Right ventricle myocardium inferior (tissue), 1 donor: ENCODE data around the gene PRKN. TPM values are rescaled to one million over a fixed set of nuclear protein-coding genes. Genes with fewer than 3 reads are reported as not detected.

ENCODE experiments used
- ATAC-seq: fragments of 200-7000 bp; cut with Tn5 transposase; one replicate; pipeline ENCODE4 v1.9.1; 2020; ENCODE audit warnings: mild to moderate bottlenecking, moderate library complexity
- DNase-seq: peaks from one replicate; pipeline ENCODE4 v3.0.0; 2021; ENCODE audit errors: missing footprints
- intact Hi-C: fragments of 100-400 bp; cut with DNase I; formaldehyde crosslinking; loops from one replicate; pipeline ENCODE4 v1.11.0; 2022
- total RNA-seq: library from RNA; stranded (reverse); fragmentation: NEBNext Ultra II Directional; extraction: Animal tissue kit (Norgen Biotek cat#: 25700); gene quantifications from one replicate; pipeline ENCODE4 v1.2.1, GENCODE V29; 2021
- donor health status: DM: no; HTN: yes; CAD: no; lungs with severe emphysema.

Gene PRKN
- total RNA-seq, 1 donor from 2014 or later = 19.5 TPM

DNA sequence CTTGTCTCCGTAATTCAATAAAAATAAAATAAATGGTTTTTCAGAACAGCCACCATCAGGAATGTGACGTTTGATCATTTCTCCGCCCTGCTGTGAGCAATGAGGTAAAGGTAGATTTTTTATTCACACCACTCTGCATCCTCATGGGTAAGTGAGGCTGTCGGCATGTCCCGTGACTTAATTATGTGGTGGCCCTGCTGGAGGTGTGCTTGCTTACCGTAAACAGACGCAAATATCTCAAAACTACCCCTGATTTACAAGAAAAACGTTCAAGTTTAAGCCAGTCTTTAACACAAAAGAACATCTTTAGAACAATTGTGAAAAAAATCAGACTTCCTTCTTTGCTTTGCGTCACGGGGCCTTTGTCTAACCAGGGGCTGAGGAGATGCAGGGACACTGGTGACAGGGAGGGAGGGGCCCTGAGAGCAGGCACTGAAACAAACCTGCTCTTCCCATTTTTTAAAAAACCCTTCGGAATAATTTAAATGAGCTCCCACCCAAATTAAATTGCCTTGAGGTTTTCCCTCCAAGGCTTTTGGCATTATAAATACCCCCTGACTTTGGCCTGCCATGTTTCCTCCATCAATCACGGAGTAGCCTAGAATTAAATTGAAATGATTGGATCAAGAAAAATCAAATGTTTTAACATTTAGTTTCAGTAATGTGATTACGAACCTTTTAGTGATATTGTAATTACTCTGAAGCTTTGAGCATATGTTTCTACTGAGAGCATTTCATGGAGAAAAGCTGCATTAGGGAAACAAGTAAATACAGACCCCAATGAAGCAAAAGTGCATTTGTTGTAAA, 13.4 kb downstream of the PRKN start:
- no peak for DNase-seq
- intact Hi-C loops = no loop called here
- no peak for ATAC-seq

DNA sequence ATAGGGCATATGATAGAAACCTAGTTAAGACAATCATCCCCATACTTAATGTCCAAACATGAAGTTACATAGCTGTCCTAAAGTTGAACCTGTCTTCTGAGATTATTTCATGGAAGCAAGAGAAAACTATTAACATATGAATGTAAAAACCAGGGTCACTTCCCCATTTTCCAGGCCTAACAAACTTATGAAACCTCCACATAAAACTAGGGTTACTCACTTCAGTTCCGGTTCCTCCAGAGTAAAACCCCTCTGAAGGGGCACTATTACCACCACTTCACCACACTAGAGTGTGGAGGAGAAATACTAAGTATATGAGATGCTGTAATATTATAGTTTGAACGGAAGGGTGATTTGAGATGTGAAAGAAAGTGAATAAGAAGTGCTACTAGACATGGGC, 14.9 kb downstream of the PRKN start:
- intact Hi-C loops = no loop called here
- DNase-seq (no peak), ATAC-seq (no peak)

DNA sequence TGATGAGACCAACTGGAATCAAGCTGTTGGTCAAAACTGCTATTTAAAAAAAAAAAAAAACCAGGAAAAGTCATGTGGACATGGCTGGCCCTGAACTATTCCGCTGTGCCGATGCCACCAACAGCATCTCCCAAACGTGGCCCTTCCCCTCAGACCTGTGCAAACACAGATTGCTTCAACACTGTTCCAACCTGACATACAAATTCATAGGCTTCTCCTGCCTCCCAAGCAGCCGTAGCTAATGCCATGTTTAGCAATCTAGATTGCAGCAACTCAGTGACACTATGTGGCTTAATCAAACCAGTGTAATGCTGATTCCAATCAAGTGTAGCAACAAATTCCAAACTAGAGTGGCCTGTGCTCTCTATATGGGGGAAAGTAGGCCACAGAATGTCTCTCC, 16.2 kb downstream of the PRKN start:
- DNase-seq = no peak
- intact Hi-C loops = no loop called here
- no peak for ATAC-seq

DNA sequence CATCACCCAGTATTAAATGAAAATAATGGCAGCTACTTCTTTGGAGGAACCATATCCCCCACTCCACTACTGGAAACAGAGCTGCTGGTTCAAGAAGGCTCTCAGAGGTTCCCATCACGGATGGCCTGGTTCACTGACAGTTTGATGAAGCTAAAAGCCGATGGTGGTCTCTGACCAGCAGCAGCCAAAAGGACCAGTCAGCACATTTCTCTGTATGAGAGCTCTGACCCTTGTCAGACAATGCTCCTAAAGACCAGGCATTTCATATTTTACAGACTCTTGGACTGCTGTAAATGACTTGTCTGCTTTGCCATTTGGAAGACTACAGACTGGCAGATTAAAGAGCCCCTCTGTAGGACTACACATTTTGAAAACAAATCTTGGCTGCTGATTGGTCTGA, 16.6 kb downstream of the PRKN start:
- intact Hi-C loops = no loop called here
- DNase-seq = no peak
- no peak for ATAC-seq

DNA sequence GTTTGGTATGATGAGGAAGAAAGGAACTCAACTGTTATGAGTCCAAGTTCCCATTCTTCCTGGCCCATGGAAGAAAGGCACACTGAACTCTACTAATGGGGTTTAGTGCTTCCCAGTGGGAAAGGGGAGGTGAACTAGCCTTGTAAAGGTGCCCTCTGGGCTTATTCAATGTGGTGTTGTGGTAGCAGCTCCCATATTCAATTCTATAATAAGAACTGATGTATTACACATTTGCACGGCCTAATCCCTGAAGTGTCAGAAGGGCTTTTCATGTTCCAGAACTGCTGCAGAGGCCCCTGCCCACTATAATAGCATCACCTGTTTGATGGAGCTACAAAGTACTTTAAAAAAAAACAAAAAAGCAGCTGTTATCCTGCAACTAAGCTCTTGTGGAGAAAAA, 17.1 kb downstream of the PRKN start:
- DNase-seq = no peak
- ATAC-seq = no peak
- intact Hi-C loops = no loop called here

DNA sequence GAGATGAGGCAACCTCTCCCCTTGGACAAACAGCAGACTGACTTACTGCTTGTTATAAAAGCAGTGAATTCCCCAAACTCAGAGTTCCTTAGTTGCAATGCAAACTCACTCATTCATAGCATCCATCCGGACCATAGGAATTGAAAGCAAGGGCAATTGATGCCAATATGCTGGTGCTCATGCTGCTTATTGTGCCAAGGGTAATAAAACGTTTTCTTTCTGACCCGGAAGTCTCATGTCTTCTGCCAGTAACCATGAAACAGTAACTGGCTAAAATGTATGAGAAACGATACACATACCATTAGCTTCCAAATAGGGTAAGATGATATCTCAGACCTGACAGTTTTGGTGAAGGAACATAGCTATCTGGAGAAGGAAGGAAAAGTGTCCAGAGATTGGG, 18.1 kb downstream of the PRKN start:
- ATAC-seq (no peak), DNase-seq (no peak)
- intact Hi-C loops = no loop called here

DNA sequence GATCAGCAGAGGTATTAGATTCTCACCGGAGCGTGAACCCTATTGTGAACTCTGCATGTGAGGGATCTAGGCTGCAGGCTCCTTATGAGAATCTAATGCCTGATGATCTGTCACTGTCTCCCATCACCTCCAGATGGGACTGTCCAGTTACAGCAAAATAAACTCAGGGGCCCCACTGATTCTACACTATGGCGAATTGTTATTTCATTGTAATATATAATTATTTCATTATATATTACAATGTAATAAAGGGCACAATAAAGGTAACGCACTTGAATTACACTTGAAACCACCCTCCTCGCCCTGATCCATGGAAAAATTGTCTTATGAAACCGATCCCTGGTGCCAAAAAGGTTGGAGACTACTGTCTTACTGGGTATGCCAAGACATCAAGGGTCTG, 18.6 kb downstream of the PRKN start:
- DNase-seq = no peak
- intact Hi-C loops = no loop called here
- no peak for ATAC-seq

DNA sequence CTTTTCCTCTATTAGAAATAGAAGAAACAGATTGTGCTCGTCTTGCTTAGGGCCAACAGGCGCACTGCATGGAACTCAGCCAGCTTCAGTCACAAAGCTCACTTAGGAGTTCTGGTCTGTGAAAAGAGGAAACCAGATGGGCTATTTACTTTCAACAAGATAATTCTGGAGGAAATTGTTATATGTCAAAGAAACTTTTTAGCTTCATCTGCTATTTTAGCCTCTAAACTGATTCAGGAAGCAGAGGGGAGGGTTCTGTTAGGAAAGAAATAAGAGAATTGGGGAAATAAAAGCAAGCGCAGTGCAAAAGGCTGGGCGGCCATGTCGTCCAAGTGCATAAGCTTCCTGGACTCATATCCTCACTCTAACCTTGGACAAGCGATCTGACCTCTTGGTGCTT, 21.3 kb downstream of the PRKN start:
- intact Hi-C loops = no loop called here
- peak; percentile 89 for ATAC-seq
- DNase-seq = peak; percentile 88

DNA sequence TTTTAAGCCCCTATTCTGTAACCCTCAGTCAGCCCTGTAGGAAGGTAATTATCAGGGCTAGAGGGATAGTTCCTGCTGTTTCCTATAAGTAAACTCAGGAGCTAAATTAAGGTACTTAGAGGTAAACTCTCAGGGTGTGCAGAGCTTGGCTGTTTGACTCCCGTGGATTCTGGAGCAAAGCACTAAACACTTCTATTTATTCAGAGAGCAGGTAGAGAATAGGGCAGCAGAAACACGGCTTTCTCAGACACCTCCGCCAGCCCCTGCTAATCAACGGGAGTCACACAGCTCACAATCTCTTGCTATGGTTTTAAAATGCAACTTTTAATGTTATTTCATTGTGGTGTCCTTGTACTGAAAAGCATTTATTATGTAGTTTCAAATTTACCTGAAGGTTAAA, 21.8 kb downstream of the PRKN start:
- no peak for DNase-seq
- no peak for ATAC-seq
- intact Hi-C loops = no loop called here

DNA sequence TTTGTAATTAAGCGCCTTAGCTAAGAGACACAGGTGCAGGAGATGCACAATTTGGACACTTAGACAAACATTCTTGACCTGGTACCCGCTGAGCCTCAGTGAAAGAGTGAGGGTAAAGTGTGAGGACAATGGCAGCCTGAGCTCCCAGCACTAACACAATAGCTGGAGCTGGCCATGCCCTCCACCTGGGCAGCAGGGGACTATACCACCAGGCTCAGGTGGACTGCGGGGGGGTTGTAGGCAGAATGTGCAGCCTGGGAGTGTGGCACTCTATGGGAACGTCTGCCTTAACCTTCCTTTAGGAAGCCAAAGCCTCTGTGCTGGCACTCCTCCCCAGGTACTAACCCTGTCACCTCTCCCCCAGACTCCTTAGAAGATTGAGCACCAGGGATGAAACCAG, 23.6 kb downstream of the PRKN start:
- ATAC-seq = no peak
- no peak for DNase-seq
- intact Hi-C loops = no loop called here

DNA sequence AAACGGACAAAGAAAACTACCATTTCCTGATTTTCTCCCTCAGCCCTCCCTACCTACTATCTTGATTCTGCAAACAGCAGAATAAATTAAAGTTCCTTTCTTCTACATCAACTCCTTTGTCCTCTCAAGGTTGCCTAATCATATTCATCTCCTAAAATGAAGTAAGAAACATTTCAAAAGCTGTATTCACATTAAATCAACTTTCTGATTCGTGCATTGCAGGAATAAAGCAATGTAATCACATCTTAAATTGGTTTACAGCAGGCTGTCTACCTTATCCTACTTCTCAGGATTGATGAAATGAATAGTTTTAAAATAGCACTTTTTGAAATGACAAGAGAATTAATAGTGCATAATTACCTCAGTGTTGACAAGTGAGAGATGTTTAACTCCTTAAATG, 25.1 kb downstream of the PRKN start:
- ATAC-seq = no peak
- intact Hi-C loops = no loop called here
- DNase-seq = no peak

DNA sequence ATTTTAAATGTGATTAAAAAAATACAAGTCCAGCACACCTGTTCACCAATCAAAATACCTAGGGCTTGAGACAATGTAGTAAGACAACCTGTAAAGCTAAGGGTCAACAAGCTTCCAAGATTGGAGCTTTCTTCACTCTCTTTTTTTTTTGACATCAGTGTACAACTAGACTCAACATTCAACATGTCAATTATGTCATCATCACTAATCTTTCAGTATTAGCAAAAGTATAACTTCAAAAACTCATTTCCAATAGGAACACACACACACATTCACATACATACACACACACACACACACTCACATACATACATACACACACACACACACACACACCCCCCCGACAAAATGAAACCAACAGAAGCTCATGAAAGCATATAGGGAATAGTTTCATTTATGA, 26.0 kb downstream of the PRKN start:
- intact Hi-C loops = no loop called here
- DNase-seq (no peak), ATAC-seq (no peak)

DNA sequence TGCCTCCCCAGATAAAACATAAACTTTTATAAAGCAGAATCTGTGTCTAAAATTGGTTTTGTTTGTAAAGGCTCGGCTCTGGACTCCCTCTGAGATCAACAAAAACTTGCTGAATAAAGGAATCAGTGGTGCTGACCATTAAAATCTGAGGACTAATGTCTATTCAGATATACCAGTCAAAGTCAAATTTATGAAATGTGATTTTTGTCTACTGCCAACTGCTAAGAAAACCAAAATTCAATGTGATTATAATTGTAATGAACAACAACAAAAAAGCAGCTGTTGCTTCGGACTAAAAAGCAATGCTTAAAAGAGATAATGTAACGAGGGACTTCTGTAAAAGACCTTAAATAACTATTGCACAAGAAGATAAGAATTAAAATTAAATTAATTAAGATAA, 26.6 kb downstream of the PRKN start:
- intact Hi-C loops = no loop called here
- ATAC-seq (no peak), DNase-seq (no peak)

DNA sequence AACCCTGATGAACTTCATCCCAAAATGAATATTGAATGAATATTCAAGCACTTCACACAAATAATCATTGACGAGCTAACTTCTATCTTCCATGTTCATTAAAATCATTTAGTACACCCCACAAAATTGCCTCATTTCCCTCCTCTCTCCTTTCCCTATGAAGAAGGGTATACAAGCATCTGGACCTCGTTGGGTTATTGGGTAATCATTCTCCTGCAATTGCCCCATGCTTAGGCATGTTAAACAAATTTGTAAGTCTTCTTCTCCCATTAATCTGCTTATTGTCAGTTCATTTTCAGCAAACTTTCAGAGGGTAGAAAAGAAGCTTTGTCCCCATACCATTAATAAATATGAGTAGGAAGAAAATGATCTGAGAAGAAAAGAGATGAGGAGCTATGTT, 27.6 kb downstream of the PRKN start:
- intact Hi-C loops = no loop called here
- DNase-seq = no peak
- no peak for ATAC-seq

DNA sequence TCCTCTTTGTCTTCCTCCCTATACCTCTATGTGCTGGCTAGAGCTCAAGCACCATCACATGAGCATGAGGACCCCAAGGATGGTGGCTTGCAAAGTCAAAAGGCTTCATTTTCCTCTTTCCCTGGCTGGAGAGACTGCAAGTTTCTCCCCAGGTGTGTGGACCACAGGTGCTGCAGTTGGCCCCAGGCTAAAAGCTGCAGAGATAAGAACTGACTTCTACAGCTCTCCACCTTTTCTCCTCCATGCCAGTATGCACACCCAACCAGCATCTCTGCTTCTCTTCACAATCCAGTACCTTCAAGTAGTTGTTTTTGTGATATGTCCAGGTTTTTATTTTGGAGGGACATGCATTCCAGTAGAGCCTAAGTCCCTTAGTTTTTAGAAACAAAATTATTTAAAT, 29.1 kb downstream of the PRKN start:
- intact Hi-C loops = no loop called here
- ATAC-seq = no peak
- no peak for DNase-seq

DNA sequence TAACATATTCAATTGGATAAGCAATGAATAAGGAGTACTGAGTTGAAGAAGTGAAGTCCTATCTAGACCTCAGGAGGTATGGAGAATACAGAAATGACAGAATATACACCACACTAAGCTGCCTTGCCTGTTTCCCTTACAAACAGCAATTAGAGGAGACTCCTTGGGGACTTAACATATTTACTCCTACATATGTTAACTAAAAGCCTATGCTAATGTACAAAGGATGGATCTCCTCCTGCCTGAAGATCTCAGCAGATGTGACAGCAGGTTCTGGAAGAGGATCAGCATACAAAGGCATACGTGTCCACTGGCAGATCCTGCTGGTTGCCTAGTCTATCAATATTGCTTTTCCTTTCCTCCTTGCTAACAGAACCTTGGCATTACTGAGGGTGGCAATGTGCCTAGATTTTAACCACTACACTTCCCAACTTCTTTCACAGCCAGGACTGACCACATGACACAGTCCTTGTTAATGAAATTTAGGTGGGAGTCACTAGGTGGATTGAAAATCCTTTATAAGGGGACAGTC, 29.6 kb downstream of the PRKN start:
- ATAC-seq (no peak), DNase-seq (no peak)
- intact Hi-C loops = no loop called here

DNA sequence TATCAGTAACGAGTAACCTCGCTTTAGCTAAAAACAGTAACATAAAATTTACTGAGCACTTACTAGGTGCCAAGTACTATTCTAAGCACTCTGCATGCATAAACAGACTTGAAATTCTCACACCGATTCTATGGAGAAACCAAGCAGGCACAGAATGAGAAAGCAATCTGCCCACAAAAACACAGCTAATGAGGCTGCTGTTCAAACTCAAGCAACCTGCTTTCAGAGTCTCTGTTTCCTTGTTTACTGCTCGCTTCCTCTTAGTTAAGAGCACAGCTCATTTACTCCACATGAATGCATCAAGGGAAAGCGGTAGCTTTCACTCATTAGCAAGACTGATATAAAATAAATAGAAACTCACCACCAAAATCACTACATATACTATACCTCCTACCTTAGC, 37.4 kb downstream of the PRKN start:
- DNase-seq (no peak), ATAC-seq (no peak)
- intact Hi-C loops = no loop called here

DNA sequence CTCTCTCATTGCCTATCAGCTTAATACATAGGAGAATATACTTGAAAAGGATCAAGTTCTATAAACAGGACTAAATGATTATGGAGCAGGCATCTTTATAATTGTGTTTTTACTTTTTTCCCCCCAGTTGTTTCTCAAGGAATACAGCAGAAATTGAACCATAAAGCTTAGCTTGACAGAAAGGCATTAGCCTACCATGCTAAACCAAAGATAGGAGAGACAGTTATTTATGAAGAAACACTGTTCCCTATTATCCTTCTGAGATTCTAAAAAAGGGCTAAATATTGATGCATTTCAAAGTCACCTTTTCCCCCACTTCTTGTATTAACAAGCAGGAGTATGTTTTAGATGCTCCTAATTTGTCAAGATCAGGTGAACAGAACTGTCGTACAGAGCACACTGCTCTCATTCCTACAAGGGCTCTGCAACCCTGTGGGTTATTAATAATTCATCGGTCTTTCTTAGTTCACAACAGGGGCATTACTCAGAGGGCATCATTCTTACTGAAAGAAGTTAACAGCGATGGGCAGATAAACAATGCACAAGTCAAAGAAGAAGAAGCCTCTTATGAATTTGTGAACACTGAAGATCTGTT, 38.7 kb downstream of the PRKN start:
- DNase-seq (no peak), ATAC-seq (no peak)
- intact Hi-C loops = no loop called here

DNA sequence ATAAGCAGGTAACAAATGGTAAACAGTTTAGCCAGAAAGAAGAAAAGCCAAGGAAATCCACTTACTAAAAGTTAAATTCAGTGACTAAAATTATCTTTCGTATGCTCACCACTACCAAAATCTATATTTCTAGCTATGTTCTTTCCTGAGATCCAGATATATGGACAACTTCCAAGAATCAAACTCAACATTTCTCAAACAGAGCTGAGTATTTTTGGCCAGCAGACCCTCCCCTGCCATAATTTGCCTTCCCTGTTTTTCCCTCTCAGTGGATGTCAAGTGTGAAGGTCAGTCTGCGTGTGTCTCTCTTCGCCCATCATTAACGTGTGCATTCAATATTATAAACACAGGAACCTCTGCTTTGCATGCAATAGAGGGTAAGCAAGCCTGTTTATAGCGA, 42.0 kb downstream of the PRKN start:
- intact Hi-C loops = no loop called here
- no peak for DNase-seq
- ATAC-seq = no peak

DNA sequence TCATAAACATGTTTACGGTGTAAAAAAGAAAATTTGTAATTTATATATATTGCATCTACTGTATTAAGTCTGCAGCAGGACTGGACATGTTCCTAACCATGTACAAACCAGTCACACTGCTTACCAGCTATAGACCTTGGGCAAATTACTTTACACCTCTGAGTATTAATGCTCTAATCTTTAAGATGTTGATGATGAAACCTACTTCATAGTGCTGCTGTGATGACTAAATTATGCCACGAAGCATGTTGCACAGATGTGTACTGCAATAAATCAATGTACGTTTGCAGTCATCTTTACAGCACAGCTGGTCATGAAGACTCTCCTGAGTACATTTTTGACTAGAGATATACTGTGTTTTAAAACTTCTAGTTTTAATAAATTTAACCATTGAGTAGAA, 42.6 kb downstream of the PRKN start:
- DNase-seq (no peak), ATAC-seq (no peak)
- intact Hi-C loops = no loop called here

DNA sequence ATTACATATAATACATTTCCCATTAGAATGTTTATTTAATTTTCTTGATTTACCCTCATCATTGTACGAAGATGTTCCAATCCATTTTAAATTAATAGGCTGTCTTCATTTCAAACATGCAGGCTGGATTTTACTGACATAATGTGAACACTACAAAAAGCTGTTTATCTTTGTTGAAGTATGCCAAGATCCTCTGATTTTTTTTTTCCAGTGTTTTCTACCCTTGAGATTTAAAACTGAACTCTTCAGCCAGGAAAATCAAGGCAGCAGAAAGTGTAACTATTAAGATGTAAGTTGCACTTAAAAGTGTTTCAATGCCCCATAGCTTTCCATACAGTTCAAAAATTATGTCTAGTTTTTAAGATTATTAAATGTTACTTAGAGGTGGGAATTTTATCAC, 43.5 kb downstream of the PRKN start:
- intact Hi-C loops = no loop called here
- peak; percentile 23 for ATAC-seq

More for the DNA sequence above, 43.5 kb downstream of the PRKN start:
- no peak for DNase-seq
